GM06990 (cell line): ENCODE results near the gene VAV3.

ENCODE experiments used
- DNase-seq: peaks from one replicate; pipeline ENCODE4 v3.0.0-alpha.2; 2011; ENCODE audit not compliant: insufficient read length; ENCODE audit errors: extremely low read depth
- H3K27me3 ChIP-seq: replicated peaks from 2 replicates; pipeline ENCODE4 v1.6.0; 2011; ENCODE audit warnings: low read length; ENCODE audit not compliant: control insufficient read depth, insufficient read depth
- H3K36me3 ChIP-seq: 2 replicates; pipeline ENCODE4 v1.5.1; 2011; ENCODE audit warnings: low read length; ENCODE audit not compliant: control insufficient read depth, insufficient read depth
- H3K4me3 ChIP-seq: replicated peaks from 2 replicates; pipeline ENCODE4 v1.5.1; 2011; ENCODE audit warnings: low read depth, mild to moderate bottlenecking, control low read depth, low read length
- TF ChIP-seq, protein P1 (sequence below): IDR thresholded peaks from 2 replicates; pipeline ENCODE4 v1.5.1; 2011; ENCODE audit warnings: low read length, control low read depth, mild to moderate bottlenecking, inconsistent platforms; ENCODE audit not compliant: insufficient read depth, poor library complexity, severe bottlenecking

Gene VAV3

GRCh38 chr1:107807405-107807804 is 157.6 kb downstream of the VAV3 start:
- no peak for DNase-seq
- no peak overlapping the region for H3K4me3 ChIP-seq
- TF ChIP-seq, protein P1, sequence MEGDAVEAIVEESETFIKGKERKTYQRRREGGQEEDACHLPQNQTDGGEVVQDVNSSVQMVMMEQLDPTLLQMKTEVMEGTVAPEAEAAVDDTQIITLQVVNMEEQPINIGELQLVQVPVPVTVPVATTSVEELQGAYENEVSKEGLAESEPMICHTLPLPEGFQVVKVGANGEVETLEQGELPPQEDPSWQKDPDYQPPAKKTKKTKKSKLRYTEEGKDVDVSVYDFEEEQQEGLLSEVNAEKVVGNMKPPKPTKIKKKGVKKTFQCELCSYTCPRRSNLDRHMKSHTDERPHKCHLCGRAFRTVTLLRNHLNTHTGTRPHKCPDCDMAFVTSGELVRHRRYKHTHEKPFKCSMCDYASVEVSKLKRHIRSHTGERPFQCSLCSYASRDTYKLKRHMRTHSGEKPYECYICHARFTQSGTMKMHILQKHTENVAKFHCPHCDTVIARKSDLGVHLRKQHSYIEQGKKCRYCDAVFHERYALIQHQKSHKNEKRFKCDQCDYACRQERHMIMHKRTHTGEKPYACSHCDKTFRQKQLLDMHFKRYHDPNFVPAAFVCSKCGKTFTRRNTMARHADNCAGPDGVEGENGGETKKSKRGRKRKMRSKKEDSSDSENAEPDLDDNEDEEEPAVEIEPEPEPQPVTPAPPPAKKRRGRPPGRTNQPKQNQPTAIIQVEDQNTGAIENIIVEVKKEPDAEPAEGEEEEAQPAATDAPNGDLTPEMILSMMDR = no peak
- H3K27me3 ChIP-seq = no peaks in the 10 kb centered on the region
- H3K36me3 ChIP-seq = no peaks in the 10 kb centered on the region

DNA sequence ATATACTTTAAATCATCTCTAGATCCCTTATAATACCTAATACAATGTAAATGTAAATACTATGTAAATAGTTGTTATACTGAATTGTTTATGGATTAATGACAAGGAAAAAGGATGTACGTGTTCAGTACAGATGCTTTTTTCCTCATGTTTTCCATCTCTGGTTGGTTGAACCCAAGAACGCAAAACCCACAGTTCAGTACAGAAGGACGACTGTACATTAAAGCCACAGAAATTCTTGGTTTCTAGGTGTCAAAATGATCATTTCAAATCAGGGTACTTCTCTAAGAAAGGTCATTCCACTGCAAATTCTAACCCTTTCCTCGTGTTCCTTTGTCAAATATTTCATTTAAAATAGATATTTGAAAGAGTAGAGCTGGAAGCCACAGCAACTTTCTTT is 158.1 kb downstream of the VAV3 start:
- DNase-seq = no peak
- Histone ChIP-seq H3K4me3 (no peak overlapping the region), H3K36me3 (no peaks in the 10 kb centered on the region), H3K27me3 (no peaks in the 10 kb centered on the region)
- TF ChIP-seq, protein P1 = no peak

- no peaks in the 10 kb centered on the region for H3K27me3 ChIP-seq
- no peaks in the 10 kb centered on the region for H3K36me3 ChIP-seq
- TF ChIP-seq, protein P1 = no peak
- DNase-seq = no peak
- H3K4me3 ChIP-seq = no peak overlapping the region
Measured at GRCh38 chr1:107804741-107805140, 160.2 kb downstream of the VAV3 start.

DNA sequence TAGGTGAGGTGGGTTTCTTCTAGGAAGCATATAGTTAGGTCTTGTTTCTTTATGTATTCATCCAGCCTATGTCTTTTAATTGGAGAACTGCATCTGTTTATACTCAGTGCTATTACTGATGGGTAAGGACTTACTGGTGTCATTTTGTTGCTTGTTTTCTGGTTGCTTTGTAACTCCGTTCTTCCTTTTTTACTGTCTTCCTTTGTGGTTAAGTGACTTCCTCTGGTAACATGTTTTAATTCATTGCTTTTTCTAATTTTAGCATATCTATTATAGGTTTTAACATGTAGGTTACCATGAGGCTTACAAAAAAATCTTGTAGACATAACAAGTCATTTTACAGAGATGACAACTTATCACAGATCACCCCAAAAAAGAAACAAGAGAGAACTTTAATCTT is 160.8 kb downstream of the VAV3 start:
- no peak overlapping the region for H3K4me3 ChIP-seq

DNA sequence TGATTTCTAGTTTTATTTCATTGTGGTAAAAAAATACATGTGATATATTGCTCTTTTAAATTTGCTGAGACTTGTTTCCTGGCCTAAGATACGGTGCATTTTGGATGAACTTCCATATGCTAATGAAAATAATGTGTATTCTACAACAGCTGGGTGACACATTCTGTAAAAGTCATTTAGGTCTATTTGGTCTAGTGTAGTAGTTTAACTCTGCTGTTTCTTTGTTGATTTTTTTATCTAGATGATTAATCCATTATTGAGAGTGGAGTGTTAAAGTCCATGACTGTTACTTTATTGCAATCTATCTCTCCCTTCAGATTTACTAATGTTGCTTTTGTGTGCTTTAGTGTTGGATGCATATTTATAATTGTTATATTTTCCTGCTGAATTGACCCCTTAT is 161.4 kb downstream of the VAV3 start:
- no peaks in the 10 kb centered on the region for H3K36me3 ChIP-seq
- TF ChIP-seq, protein P1 = no peak
- no peaks in the 10 kb centered on the region for H3K27me3 ChIP-seq
- no peak overlapping the region for H3K4me3 ChIP-seq
- DNase-seq = no peak

More for the DNA sequence above, 160.8 kb downstream of the VAV3 start:
- Histone ChIP-seq H3K27me3 (no peaks in the 10 kb centered on the region), H3K36me3 (no peaks in the 10 kb centered on the region)
- TF ChIP-seq, protein P1 = no peak
- DNase-seq = no peak

DNA sequence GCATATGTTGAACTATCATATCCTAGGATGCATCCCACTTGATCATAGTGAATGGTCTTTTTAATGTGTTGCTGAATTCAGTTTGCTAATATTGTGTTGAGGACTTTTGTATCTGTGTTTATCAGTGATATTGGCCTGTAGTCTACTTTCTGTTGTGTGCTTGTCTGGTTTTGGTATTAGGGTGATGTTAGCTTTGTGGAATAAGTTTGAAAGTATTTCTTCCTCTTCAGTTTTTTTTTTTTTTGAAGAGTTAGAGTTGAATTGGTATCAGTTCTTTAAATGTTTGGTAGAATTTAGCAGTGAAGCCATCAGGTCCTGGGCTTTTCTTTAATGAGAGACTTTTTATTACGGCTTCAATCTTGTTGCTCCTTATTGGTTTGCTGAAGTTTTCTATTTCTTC is 162.3 kb downstream of the VAV3 start:
- no peaks in the 10 kb centered on the region for H3K27me3 ChIP-seq
- DNase-seq = no peak
- TF ChIP-seq, protein P1 = no peak
- no peak overlapping the region for H3K4me3 ChIP-seq
- H3K36me3 ChIP-seq = no peaks in the 10 kb centered on the region
